BE2C (cell line): Measurements from ENCODE around the gene BRME1. TPM values are rescaled to one million over a fixed set of nuclear protein-coding genes. Genes with fewer than 3 reads are reported as not detected.

Experiments
- DNase-seq: peaks from one replicate; pipeline ENCODE4 v3.0.0-alpha.2; 2020
- H3K27me3 ChIP-seq: fragments of 250-450 bp; sonication (Bioruptor Pico); 2 replicates; pipeline ENCODE4 v1.5.1; 2020; ENCODE audit warnings: mild to moderate bottlenecking
- H3K36me3 ChIP-seq: fragments of 250-450 bp; sonication (Bioruptor Pico); 2 replicates; pipeline ENCODE4 v1.5.1; 2020; ENCODE audit warnings: mild to moderate bottlenecking
- H3K4me1 ChIP-seq: fragments of 250-450 bp; sonication (Bioruptor Pico); 2 replicates; pipeline ENCODE4 v1.5.1; 2020
- H3K4me3 ChIP-seq: 2 replicates; pipeline ENCODE4 v1.5.1; 2011; ENCODE audit warnings: low read depth, low read length
- H3K9me3 ChIP-seq: fragments of 250-450 bp; sonication (Bioruptor Pico); 2 replicates; pipeline ENCODE4 v1.5.1; 2020
- polyA plus RNA-seq: library from polyadenylated mRNA; unstranded; fragments of >200 nt; gene quantifications from one replicate; pipeline ENCODE4 v1.2.1, GENCODE V29; 2012; ENCODE audit warnings: low read depth, missing spikeins; ENCODE audit not compliant: insufficient read length, insufficient read depth
- TF ChIP-seq, protein P1 (sequence below): IDR thresholded peaks from 2 replicates; pipeline ENCODE4 v1.5.1; 2012; ENCODE audit warnings: mild to moderate bottlenecking, low read depth, low read length

The BRME1 gene
- 3.8 TPM for polyA plus RNA-seq

DNA sequence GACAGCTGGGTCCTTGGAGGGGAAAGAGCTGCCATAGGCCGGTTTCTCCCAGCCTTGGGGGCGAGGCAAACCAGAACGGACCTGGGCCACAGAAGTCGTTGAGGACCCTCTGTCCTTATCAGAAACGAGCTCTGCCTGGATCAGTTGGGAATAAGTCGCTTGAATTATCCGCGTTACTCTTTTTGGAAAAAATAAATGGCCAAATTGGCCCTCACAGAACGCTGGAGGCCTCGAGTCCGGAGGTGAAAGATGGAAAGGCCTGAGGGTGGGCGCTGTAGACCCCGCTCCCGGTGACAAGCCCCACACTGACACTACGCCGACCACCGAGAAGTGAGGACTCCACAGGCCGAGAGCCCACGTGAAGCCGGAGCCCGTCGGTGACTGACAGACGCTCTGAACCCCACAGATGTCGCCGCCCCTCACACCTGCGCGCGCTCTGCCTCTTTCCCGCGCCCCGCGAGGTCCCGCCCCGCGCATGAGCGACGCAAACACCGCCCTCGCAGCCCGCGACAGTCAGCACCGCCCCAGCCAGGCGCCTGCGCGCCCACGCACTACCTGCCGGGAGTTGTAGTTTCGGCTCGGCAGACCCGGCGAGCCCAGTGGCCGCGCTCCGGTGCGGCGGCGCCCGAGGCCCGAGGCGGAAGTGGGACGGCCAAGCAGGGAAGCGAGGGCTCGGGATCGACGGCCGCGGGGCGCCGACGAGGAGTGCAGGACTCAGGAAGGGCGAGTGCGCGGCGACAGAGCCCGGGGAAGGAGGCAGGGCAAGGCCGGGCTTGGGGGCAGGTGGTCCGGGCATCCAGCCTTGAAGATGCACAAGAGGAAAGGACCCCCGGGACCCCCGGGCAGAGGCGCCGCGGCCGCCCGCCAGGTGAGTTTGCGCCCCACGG lies at the start of gene BRME1, which contains the start of gene CC2D1A:
TSS of gene BRME1 (minus strand) at position 484 of the 887 bp plus-strand sequence. CDS start 1,225 bp downstream, outside the sequence.
TSS of gene CC2D1A (plus strand) at position 568 of the 887 bp plus-strand sequence. CDS start at position 809, 241 bp downstream.
- Histone ChIP-seq H3K27me3 (no peaks in the 10 kb centered on the region), H3K36me3 (no peaks in the 10 kb centered on the region), H3K4me3 (peak within 1 kb of the TSS; percentile 69), H3K9me3 (no peaks in the 10 kb centered on the region), H3K4me1 (no peaks in the 10 kb centered on the region)
- TF ChIP-seq, protein P1, sequence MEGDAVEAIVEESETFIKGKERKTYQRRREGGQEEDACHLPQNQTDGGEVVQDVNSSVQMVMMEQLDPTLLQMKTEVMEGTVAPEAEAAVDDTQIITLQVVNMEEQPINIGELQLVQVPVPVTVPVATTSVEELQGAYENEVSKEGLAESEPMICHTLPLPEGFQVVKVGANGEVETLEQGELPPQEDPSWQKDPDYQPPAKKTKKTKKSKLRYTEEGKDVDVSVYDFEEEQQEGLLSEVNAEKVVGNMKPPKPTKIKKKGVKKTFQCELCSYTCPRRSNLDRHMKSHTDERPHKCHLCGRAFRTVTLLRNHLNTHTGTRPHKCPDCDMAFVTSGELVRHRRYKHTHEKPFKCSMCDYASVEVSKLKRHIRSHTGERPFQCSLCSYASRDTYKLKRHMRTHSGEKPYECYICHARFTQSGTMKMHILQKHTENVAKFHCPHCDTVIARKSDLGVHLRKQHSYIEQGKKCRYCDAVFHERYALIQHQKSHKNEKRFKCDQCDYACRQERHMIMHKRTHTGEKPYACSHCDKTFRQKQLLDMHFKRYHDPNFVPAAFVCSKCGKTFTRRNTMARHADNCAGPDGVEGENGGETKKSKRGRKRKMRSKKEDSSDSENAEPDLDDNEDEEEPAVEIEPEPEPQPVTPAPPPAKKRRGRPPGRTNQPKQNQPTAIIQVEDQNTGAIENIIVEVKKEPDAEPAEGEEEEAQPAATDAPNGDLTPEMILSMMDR = no peak
- peak; percentile 93 for DNase-seq

DNA sequence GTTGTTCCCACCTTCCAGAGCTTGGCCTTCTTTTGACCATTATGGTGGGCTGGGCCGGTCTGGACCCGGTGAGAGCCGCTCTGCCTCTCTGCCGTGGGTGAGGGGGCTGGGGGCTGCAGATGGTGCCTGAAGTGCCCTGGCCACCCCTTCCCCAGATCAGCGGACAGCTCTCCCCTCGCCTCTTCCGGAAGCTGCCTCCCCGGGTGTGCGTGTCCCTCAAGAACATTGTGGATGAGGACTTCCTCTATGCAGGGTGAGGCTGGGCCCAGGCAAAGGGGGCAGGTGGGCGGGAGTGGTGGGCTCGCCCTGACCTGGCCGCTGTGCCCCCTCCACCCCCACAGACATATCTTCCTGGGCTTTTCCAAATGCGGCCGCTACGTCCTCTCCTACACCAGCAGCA lies 48.3 kb upstream of the BRME1 start:
- Histone ChIP-seq H3K4me3 (no peak overlapping the region), H3K9me3 (no peaks in the 10 kb centered on the region), H3K27me3 (no peaks in the 10 kb centered on the region), H3K4me1 (peaks cover 3% of the 10 kb centered on the region; the same call in 1 of the 2 replicates), H3K36me3 (peaks cover 46% of the 10 kb centered on the region)
- DNase-seq = no peak
- TF ChIP-seq, protein P1 = no peak

DNA sequence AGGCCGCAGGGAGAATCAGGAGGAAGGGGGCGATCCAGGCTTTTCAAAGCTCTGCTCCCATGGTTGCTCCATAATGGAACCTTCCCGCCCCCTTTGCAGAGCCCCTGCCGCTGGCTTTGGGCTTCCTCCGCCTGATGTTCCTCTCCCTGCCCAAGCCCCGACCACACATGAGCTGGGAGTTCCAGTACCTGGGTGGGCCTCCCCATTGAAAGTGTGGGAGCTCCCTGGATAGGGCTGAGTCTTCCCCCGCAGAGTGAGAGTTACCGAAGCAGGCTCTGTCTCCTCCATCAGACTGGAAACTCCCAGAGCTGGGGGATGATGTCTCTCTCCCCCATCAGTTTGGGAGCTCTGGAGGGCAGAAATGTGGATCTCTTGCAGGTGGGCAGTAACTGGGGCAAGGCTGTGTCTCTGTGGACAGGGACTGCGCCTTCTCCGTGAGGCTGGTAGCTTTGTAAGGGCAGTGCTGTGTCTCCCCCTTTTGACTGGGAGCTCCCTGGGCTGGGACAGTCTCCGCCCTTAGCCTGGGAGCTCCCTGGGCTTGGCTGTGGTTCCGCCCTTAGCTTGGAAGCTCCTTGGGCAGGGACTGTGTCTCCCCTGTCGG lies 47.1 kb upstream of the BRME1 start:
- Histone ChIP-seq H3K9me3 (no peaks in the 10 kb centered on the region), H3K36me3 (peaks cover 39% of the 10 kb centered on the region), H3K4me1 (peaks cover 3% of the 10 kb centered on the region; the same call in 1 of the 2 replicates), H3K4me3 (peak overlapping the region; percentile 73), H3K27me3 (no peaks in the 10 kb centered on the region)
- DNase-seq = no peak
- TF ChIP-seq, protein P1 = no peak

DNA sequence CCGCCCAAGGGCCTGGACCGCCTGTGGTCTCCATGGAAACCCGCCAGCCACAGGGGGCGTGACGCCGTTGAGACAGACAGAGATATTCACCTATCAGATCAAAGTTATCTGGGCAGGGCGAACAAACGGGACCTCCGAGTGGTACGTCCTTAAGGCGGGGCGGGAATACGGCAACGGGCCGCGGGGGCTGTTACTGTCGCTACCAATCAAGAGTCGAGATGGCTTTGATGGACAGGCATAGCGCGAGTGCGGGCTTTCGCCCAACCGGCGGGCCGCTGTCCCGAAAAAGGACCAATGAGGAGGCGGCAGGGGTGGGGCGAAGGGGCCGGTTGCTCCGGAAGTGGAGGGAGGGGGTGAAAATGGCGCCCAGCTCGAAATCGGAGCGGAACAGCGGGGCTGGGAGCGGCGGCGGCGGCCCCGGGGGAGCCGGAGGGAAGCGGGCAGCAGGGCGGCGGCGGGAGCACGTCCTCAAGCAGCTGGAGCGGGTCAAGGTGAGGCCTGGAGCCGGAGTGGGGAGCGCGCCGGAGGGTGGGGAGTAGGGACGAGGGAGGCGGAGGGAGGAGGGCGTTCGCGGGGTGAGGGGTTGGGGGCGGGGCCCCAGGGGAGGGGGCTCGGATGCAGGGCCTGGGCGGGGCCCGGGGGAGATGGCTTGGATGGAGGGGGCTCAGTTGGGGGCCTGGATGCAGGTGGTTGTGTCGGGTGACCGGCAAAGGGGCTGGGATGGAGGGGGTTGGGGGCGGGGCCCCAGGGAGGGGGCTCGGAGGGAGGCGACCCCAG lies 46.4 kb upstream of the BRME1 start, which contains the start of gene DCAF15:
TSS of gene DCAF15 (plus strand) at position 356 of the 777 bp plus-strand sequence. CDS start at position 360, 4 bp downstream.
- TF ChIP-seq, protein P1 = no peak
- H3K27me3 ChIP-seq = no peaks in the 10 kb centered on the region
- peaks cover 3% of the 10 kb centered on the region; the same call in 1 of the 2 replicates for H3K4me1 ChIP-seq
- peaks cover 32% of the 10 kb centered on the region for H3K36me3 ChIP-seq
- H3K9me3 ChIP-seq = no peaks in the 10 kb centered on the region
- DNase-seq = peak; percentile 99
- H3K4me3 ChIP-seq = peak within 1 kb of the TSS; percentile 78

DNA sequence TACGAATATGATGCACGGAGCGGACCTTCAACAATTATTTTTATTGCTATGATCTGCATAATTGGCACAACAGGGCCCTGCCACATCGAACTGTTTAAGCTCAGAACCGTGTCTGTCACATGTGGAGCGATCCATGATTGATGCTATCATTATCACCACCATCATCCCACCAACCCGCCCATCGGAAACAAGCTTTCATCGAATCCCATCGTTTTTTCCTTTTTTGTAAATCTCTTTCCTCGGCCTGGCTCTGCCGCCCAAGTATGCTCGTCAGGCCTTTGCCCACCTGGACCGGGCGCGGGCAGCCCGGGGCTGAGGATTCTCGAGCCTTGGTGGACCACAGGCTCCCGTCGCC lies 45.9 kb upstream of the BRME1 start:
- TF ChIP-seq, protein P1 = no peak
- peaks cover 3% of the 10 kb centered on the region; the same call in 1 of the 2 replicates for H3K4me1 ChIP-seq
- no peak for DNase-seq
- H3K9me3 ChIP-seq = no peaks in the 10 kb centered on the region
- H3K36me3 ChIP-seq = peaks cover 27% of the 10 kb centered on the region
- H3K4me3 ChIP-seq = peak overlapping the region; percentile 78
- H3K27me3 ChIP-seq = no peaks in the 10 kb centered on the region
